Measurements from ENCODE around the gene CCDC106. TPM values are rescaled to one million over a fixed set of nuclear protein-coding genes. Genes with fewer than 3 reads are reported as not detected.

CCDC106 gene
- total RNA-seq, 1 experiment from 2014 or later: 19.9 TPM

GRCh38 chr19:55599842-55600661, 48.0 kb upstream of the CCDC106 start, which contains the start of gene ZNF524:
ZNF524 (plus strand) TSS chr19:55600288; CDS start chr19:55602113, 1,825 bp downstream.
- TF ChIP-seq, protein P1, sequence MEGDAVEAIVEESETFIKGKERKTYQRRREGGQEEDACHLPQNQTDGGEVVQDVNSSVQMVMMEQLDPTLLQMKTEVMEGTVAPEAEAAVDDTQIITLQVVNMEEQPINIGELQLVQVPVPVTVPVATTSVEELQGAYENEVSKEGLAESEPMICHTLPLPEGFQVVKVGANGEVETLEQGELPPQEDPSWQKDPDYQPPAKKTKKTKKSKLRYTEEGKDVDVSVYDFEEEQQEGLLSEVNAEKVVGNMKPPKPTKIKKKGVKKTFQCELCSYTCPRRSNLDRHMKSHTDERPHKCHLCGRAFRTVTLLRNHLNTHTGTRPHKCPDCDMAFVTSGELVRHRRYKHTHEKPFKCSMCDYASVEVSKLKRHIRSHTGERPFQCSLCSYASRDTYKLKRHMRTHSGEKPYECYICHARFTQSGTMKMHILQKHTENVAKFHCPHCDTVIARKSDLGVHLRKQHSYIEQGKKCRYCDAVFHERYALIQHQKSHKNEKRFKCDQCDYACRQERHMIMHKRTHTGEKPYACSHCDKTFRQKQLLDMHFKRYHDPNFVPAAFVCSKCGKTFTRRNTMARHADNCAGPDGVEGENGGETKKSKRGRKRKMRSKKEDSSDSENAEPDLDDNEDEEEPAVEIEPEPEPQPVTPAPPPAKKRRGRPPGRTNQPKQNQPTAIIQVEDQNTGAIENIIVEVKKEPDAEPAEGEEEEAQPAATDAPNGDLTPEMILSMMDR (conservative IDR thresholded peaks at IDR 0.05): no peak
- Histone ChIP-seq H3K14ac (ENCODE audit: insufficient read depth, low read length) (peak within 1 kb of the TSS; percentile 100), H4K8ac (replicated peaks; ENCODE audit: insufficient read length, low read depth, low read length) (peak within 1 kb of the TSS; percentile 86), H2BK20ac (ENCODE audit: low read depth, low read length, poor library complexity, severe bottlenecking) (no peak within 1 kb of the TSS), H3K79me1 (ENCODE audit: insufficient read depth, low read depth, low read length, poor library complexity, severe bottlenecking) (no peaks in the 10 kb centered on the region), H4K20me1 (ENCODE audit: control insufficient read depth, insufficient read depth, insufficient read length) (no peaks in the 10 kb centered on the region), H3K4me2 (ENCODE audit: insufficient read depth, insufficient read length, low read length) (peak within 1 kb of the TSS; percentile 75), H3K4ac (ENCODE audit: low read depth, low read length) (no peak within 1 kb of the TSS; the same call in 1 of the 2 replicates), H3K9me3 (ENCODE audit: control insufficient read depth, low read depth, low read length) (no peaks in the 10 kb centered on the region), H3K27ac (ENCODE audit: insufficient read length, low read depth, low read length) (peak within 1 kb of the TSS; percentile 95), H3K56ac (ENCODE audit: insufficient read length, low read depth, low read length) (peak within 1 kb of the TSS; percentile 90), H3K79me2 (ENCODE audit: insufficient read depth, low read length) (no peaks in the 10 kb centered on the region), H3K18ac (ENCODE audit: insufficient read length, low read depth, low read length) (peak within 1 kb of the TSS; percentile 100), H3K23me2 (ENCODE audit: insufficient read length, low read depth, low read length, poor library complexity, severe bottlenecking) (peaks cover 4% of the 10 kb centered on the region), H3K4me1 (ENCODE audit: insufficient read depth, low read length) (peaks cover 2% of the 10 kb centered on the region; the same call in 1 of the 2 replicates), H4K91ac (ENCODE audit: insufficient read length, low read depth, low read length) (no peak within 1 kb of the TSS), H3K9ac (ENCODE audit: extremely low read depth, insufficient read length, low read length) (peak within 1 kb of the TSS; percentile 98), H2BK15ac (ENCODE audit: low read depth, low read length) (no peak within 1 kb of the TSS), H2BK12ac (ENCODE audit: insufficient read length, low read depth, low read length) (peak within 1 kb of the TSS; percentile 93), H3K27me3 (ENCODE audit: insufficient read depth, low read length) (no peaks in the 10 kb centered on the region), H4K5ac (ENCODE audit: insufficient read length, low read depth, low read length) (peak within 1 kb of the TSS; percentile 98), H3T11ph (ENCODE audit: low read length) (peak within 1 kb of the TSS; percentile 94), H2BK120ac (ENCODE audit: low read depth, low read length, poor library complexity, severe bottlenecking) (peak within 1 kb of the TSS; percentile 98), H3K23ac (ENCODE audit: insufficient read length, low read depth, low read length) (no peak within 1 kb of the TSS), H2AK5ac (ENCODE audit: insufficient read length, low read length) (no peak within 1 kb of the TSS), H2BK5ac (ENCODE audit: insufficient read length, low read length) (peak within 1 kb of the TSS; percentile 98), H2AFZ (ENCODE audit: low read length) (no peak within 1 kb of the TSS)
- Mint-ChIP-seq H3K9me3 (peaks cover 2 to 4% of the 10 kb centered on the region in 2 experiments; a peak in 2 of 5 replicates), H3K4me1 (peaks cover 29 to 39% of the 10 kb centered on the region in 2 experiments), H3K4me3 (peak within 1 kb of the TSS; percentile 95 to 96), H3K27ac (peak within 1 kb of the TSS; percentile 100), H3K36me3 (ENCODE audit: insufficient read depth in 1 of 3, low read depth in 3 of 3) (peaks cover 21 to 27% (median 24%) of the 10 kb centered on the region in 3 experiments; a peak in 6 of 7 replicates), H3K27me3 (ENCODE audit: low read depth) (no peaks in the 10 kb centered on the region)
- WGBS (ENCODE audit: extremely low coverage, insufficient read length, low lambda C conversion rate): no CpG with 5 or more reads among the region's 97 CpGs
- peak; percentile 91 for DNase-seq

Data from H9 (cell line).